A549 (cell line): ENCODE measurements around the gene HIPK3. TPM values are rescaled to one million over a fixed set of nuclear protein-coding genes. Genes with fewer than 3 reads are reported as not detected.
A peak's percentile ranks its signal among the peaks of the same experiment; 100 is the strongest.

ENCODE experiments used
- ATAC-seq, 2 experiments: fragments of 200-7000 bp in 1 of 2; fragments of >200 bp in 1 of 2; cut with Nextera tagmentation in 1 of 2; cut with Tn5 transposase in 1 of 2; 3 replicates each; pipeline versions ENCODE4 v1.8.0 to v1.9.1; 2018 to 2020; ENCODE audit warnings: mild to moderate bottlenecking in 1 of 2, moderate library complexity in 1 of 2
- CTCF ChIA-PET: fragments of 300-600 bp; sonication (Branson Sonifier 250); formaldehyde crosslinking; extraction: SDS; loops from one replicate; lab custom pipeline; 2021; ENCODE audit warnings: antibody characterized with exemption, inconsistent platforms; lab: Yijun Ruan, JAX
- POLR2A ChIA-PET: fragments of 350-600 bp; formaldehyde crosslinking; extraction: SDS; loops from one replicate; lab custom pipeline; 2021; ENCODE audit warnings: antibody characterized with exemption, inconsistent platforms; lab: Yijun Ruan, JAX
- DNase-seq, 2 experiments: peaks; one replicate each; pipeline versions ENCODE4 v3.0.0 to v3.0.0-alpha.2; 2011 to 2016; ENCODE audit warnings: low read depth in 1 of 2, low spot score in 1 of 2
- FAIRE-seq: peaks from 2 replicates; lab custom pipeline; 2011; peaks lifted over from hg19 to GRCh38; lab: Jason Lieb, UNC
- H3K27ac ChIP-seq, 2 experiments: fragments of >200 bp; sonication (Bioruptor Twin); formaldehyde crosslinking; 3 replicates each; pipeline ENCODE4 v1.5.1; 2016 to 2017
- H3K4me1 ChIP-seq: fragments of >200 bp; sonication (Bioruptor Twin); formaldehyde crosslinking; 3 replicates; pipeline ENCODE4 v1.6.1; 2016
- H3K4me2 ChIP-seq: fragments of >200 bp; sonication (Bioruptor Twin); formaldehyde crosslinking; 3 replicates; pipeline ENCODE4 v1.6.1; 2016
- H3K4me3 ChIP-seq: fragments of >200 bp; sonication (Bioruptor Twin); formaldehyde crosslinking; 3 replicates; pipeline ENCODE4 v1.5.1; 2016
- H3K9me3 ChIP-seq: fragments of >200 bp; sonication (Bioruptor Twin); formaldehyde crosslinking; 3 replicates; pipeline ENCODE4 v1.6.1; 2016
- ATOH8 ChIP-seq: fragments of 250-450 bp; sonication (Bioruptor Pico); IDR thresholded peaks from 2 replicates; pipeline ENCODE4 v1.5.0; 2020; ENCODE audit warnings: low read depth, mild to moderate bottlenecking, moderate library complexity
- BHLHE40 ChIP-seq: IDR thresholded peaks from 2 replicates; pipeline ENCODE4 v1.6.1; 2012; ENCODE audit warnings: low read depth, low read length, inconsistent platforms
- CEBPB ChIP-seq, 2 experiments: fragments of >200 bp in 1 of 2; sonication (Bioruptor Twin) in 1 of 2; formaldehyde crosslinking in 1 of 2; IDR thresholded peaks; 2 replicates each; pipeline ENCODE4 v1.6.1; 2012 to 2016
- CHD4 ChIP-seq: fragments of 200-600 bp; sonication (generic); IDR thresholded peaks from 2 replicates; pipeline ENCODE4 v1.6.1; 2016; ENCODE audit warnings: antibody characterized with exemption, mild to moderate bottlenecking, borderline replicate concordance
- CTCF ChIP-seq: fragments of >200 bp; sonication (Bioruptor Twin); formaldehyde crosslinking; IDR thresholded peaks from 3 replicates; pipeline ENCODE4 v1.5.1; 2016
- E2F6 ChIP-seq: IDR thresholded peaks from 2 replicates; pipeline ENCODE4 v1.6.1; 2012; ENCODE audit warnings: low read depth, borderline replicate concordance
- ELK1 ChIP-seq: fragments of 150-350 bp; IDR thresholded peaks from 2 replicates; pipeline ENCODE4 v1.6.1; 2014; ENCODE audit warnings: low read depth, mild to moderate bottlenecking, low read length
- FOSL2 ChIP-seq, 2 experiments: fragments of 450-650 bp in 1 of 2; fragments of >200 bp in 1 of 2; sonication (Bioruptor Twin) in 1 of 2; formaldehyde crosslinking; IDR thresholded peaks; 2 replicates each; pipeline versions ENCODE4 v1.5.0 to v1.6.1; 2016 to 2020; ENCODE audit warnings: mild to moderate bottlenecking in 1 of 2, moderate library complexity in 1 of 2
- HEYL ChIP-seq: fragments of 250-450 bp; sonication (Bioruptor Pico); IDR thresholded peaks from 2 replicates; pipeline ENCODE4 v1.8.0; 2021; ENCODE audit warnings: mild to moderate bottlenecking, moderate library complexity
- JUN ChIP-seq, 2 experiments: fragments of >200 bp; sonication (Bioruptor Twin); formaldehyde crosslinking; IDR thresholded peaks; 2 replicates in 1 of 2; 3 replicates in 1 of 2; pipeline ENCODE4 v1.6.1; 2016 to 2017
- KDM1A ChIP-seq: fragments of 200-600 bp; sonication (generic); IDR thresholded peaks from 2 replicates; pipeline ENCODE4 v1.6.1; 2016; ENCODE audit warnings: low read depth, mild to moderate bottlenecking
- KDM5A ChIP-seq: fragments of 200-600 bp; sonication (generic); IDR thresholded peaks from 2 replicates; pipeline ENCODE4 v1.6.1; 2016; ENCODE audit warnings: antibody characterized with exemption, mild to moderate bottlenecking
- MAX ChIP-seq: IDR thresholded peaks from 2 replicates; pipeline ENCODE4 v1.6.1; 2012
- MAZ ChIP-seq: fragments of 150-350 bp; IDR thresholded peaks from 2 replicates; pipeline ENCODE4 v1.6.1; 2014; ENCODE audit warnings: antibody characterized with exemption, low read depth, low read length, borderline replicate concordance
- NFE2L2 ChIP-seq: fragments of 150-350 bp; conservative IDR thresholded peaks from 2 replicates; pipeline ENCODE4 v1.6.1; 2014; ENCODE audit warnings: low read length
- PBX3 ChIP-seq: IDR thresholded peaks from 2 replicates; pipeline ENCODE4 v1.6.1; 2012
- POLR2A ChIP-seq: IDR thresholded peaks from 2 replicates; pipeline ENCODE4 v1.6.1; 2012; ENCODE audit warnings: mild to moderate bottlenecking, low read length
- REST ChIP-seq: fragments of 200-600 bp; sonication (generic); IDR thresholded peaks from 2 replicates; pipeline ENCODE4 v1.6.1; 2016; ENCODE audit warnings: antibody characterized with exemption, mild to moderate bottlenecking, moderate library complexity
- SMC3 ChIP-seq: fragments of >200 bp; sonication (Bioruptor Twin); formaldehyde crosslinking; IDR thresholded peaks from 3 replicates; pipeline ENCODE4 v1.6.1; 2018; ENCODE audit warnings: inconsistent platforms
- ZC3H11A ChIP-seq: fragments of 450-650 bp; IDR thresholded peaks from 2 replicates; pipeline ENCODE4 v1.6.1; 2014; ENCODE audit warnings: antibody characterized with exemption, mild to moderate bottlenecking
- WGBS: methylation state at CpG from one replicate; pipeline ENCODE4 v1.1.6; 2017; ENCODE audit errors: missing lambda C conversion rate; 5-methylcytosine and 5-hydroxymethylcytosine counted together
- polyA plus RNA-seq, 4 experiments: library from polyadenylated mRNA; depleted of rRNA in 3 of 4; stranded (reverse); fragments of >200 nt; fragmentation: RNase III in 1 of 4; extraction: RNeasy Plus Mini Kit Qiagen cat#74134 plus additional on column Dnase treatment in 1 of 4; gene quantifications; 2 replicates in 3 of 4; 3 replicates in 1 of 4; pipeline ENCODE4 v1.2.3, GENCODE V29; 2011 to 2017

The HIPK3 gene
- polyA plus RNA-seq, 2 of the 4 experiments (the other 2 are of a cell fraction), result 15.1 to 31.6 TPM

- H3K4me2 ChIP-seq, result peak overlapping the region; percentile 87
- no peak for FAIRE-seq
- peaks cover 30% of the 10 kb centered on the region for H3K4me1 ChIP-seq
- no peak for DNase-seq
- no peaks in the 10 kb centered on the region for H3K9me3 ChIP-seq
- CTCF ChIA-PET, result interaction anchor here (0.9 to 1.7 kb wide), 9 partner anchors 11 to 367 kb away, joined by 3 to 7 read pairs (median 3); partner anchors contain the start of gene CD59
- TF ChIP-seq CHD4 (no peak), HEYL (no peak), ZC3H11A (no peak), E2F6 (no peak), BHLHE40 (no peak)
- POLR2A ChIA-PET, result interaction anchor here (0.6 kb wide), 1 partner anchor 367 kb away, joined by 3 read pairs; no protein-coding TSS in a partner anchor
- H3K27ac ChIP-seq, result peak overlapping the region; percentile 66 to 93
- H3K4me3 ChIP-seq, result peak overlapping the region; percentile 68
- ATAC-seq, result no peak
- 95% methylated on average over 11 of the region's 11 CpGs for WGBS
These were observed 118.1 kb downstream of the HIPK3 start for GRCh38 chr11:33375236-33375635.

GRCh38 chr11:33375688-33376311 lies 118.6 kb downstream of the HIPK3 start, which contains the start of gene KIAA1549L:
Gene KIAA1549L, plus strand, starts transcription at chr11:33376108.
- TF ChIP-seq CTCF (no peak), MAX (peak; percentile 13), POLR2A (0 out of 2 replicates have a peak, but pooled peaks have one; percentile 23), SMC3 (no peak)
- peaks cover 24% of the 10 kb centered on the region for H3K4me1 ChIP-seq
- 8% methylated on average over 38 of the region's 70 CpGs for WGBS
- peak; percentile 46 to 55 for ATAC-seq
- ChIA-PET CTCF (interaction anchor here (1.0 to 1.7 kb wide), 9 partner anchors 11 to 367 kb away, joined by 3 to 7 read pairs (median 4); partner anchors contain the start of gene CD59), POLR2A (interaction anchor here (0.6 kb wide), 1 partner anchor 366 kb away, joined by 3 read pairs; no protein-coding TSS in a partner anchor)
- peak within 1 kb of the TSS; percentile 66 to 93 for H3K27ac ChIP-seq
- no peak for FAIRE-seq
- DNase-seq, result peak in 1 of 2 experiments; percentile 19
- H3K4me2 ChIP-seq, result peak within 1 kb of the TSS; percentile 87
- no peaks in the 10 kb centered on the region for H3K9me3 ChIP-seq
- H3K4me3 ChIP-seq, result peak within 1 kb of the TSS; percentile 68

- ChIA-PET POLR2A (no interaction called here), CTCF (interaction anchor here (1.0 to 1.7 kb wide), 5 partner anchors 12 to 310 kb away, joined by 3 to 4 read pairs (median 3); no protein-coding TSS in a partner anchor)
- DNase-seq (no peak), FAIRE-seq (no peak), ATAC-seq (peak; percentile 50 to 72)
- H3K4me2 ChIP-seq, result peak overlapping the region; percentile 87
- peaks cover 23% of the 10 kb centered on the region for H3K4me1 ChIP-seq
- peak overlapping the region; percentile 68 for H3K4me3 ChIP-seq
- no peaks in the 10 kb centered on the region for H3K9me3 ChIP-seq
- WGBS, result 28% methylated on average over 15 of the region's 106 CpGs
- H3K27ac ChIP-seq, result peak overlapping the region; percentile 66 to 93
- TF ChIP-seq CEBPB (IDR thresholded peaks at IDR 0.05), result no peak
- no peak for TF ChIP-seq JUN (IDR thresholded peaks at IDR 0.05)
- TF ChIP-seq NFE2L2, result no peak
- TF ChIP-seq ATOH8 (CRISPR knock-in tag), result no peak
- no peak for TF ChIP-seq PBX3
- no peak for TF ChIP-seq FOSL2 (IDR thresholded peaks at IDR 0.05)
- TF ChIP-seq FOSL2 (CRISPR knock-in tag; IDR thresholded peaks at IDR 0.05), result no peak
- no peak for TF ChIP-seq KDM1A
- TF ChIP-seq REST, result no peak
- TF ChIP-seq MAZ, result no peak
- TF ChIP-seq ELK1, result no peak
- no peak for TF ChIP-seq KDM5A
These were observed 119.4 kb downstream of the HIPK3 start for GRCh38 chr11:33376331-33377310.
